Hindlimb muscle (tissue), 1 donor: ENCODE results near the gene SNORC. TPM values are rescaled to one million over a fixed set of nuclear protein-coding genes. Genes with fewer than 3 reads are reported as not detected.
"Not testable (repeated sequence)": the region's sequence is repeated elsewhere in the genome, so short reads cannot be mapped to it uniquely, and the experiment has no call there.

Source experiments
- DNase-seq: peaks from one replicate; pipeline ENCODE4 v3.0.0-alpha.2; 2013
- polyA plus RNA-seq: library from polyadenylated mRNA; unstranded; fragments of 120-200 nt; gene quantifications from one replicate; pipeline ENCODE4 v1.2.1, GENCODE V29; 2013; ENCODE audit not compliant: insufficient read length

SNORC gene
- 1.9 TPM for polyA plus RNA-seq

- no peak for DNase-seq
These were observed at the start of gene SNORC for GRCh38 chr2:232870018-232870765. SNORC (plus strand) TSS chr2:232870264; CDS start chr2:232870342, 78 bp downstream.

GRCh38 chr2:232829988-232830387 lies 40.1 kb upstream of the SNORC start:
- DNase-seq, result no peak

- DNase-seq, result no peak
These were observed 38.6 kb upstream of the SNORC start for GRCh38 chr2:232831496-232831895.

GRCh38 chr2:232833830-232834229 lies 36.2 kb upstream of the SNORC start:
- no peak for DNase-seq

GRCh38 chr2:232835687-232836208 lies 34.3 kb upstream of the SNORC start:
- no peak for DNase-seq

GRCh38 chr2:232836934-232837333 lies 33.1 kb upstream of the SNORC start:
- DNase-seq, result no peak

GRCh38 chr2:232838406-232838874 lies 31.6 kb upstream of the SNORC start:
- no peak for DNase-seq

- peak; percentile 45 for DNase-seq
These were observed 30.5 kb upstream of the SNORC start for GRCh38 chr2:232839411-232840079.

GRCh38 chr2:232842689-232843088 lies 27.4 kb upstream of the SNORC start:
- no peak for DNase-seq

- DNase-seq, result no peak
These were observed 26.2 kb upstream of the SNORC start for GRCh38 chr2:232843834-232844233.

- DNase-seq, result no peak
These were observed 24.0 kb upstream of the SNORC start for GRCh38 chr2:232846055-232846454.

- DNase-seq, result no peak
These were observed 20.0 kb upstream of the SNORC start for GRCh38 chr2:232850039-232850438.

- not testable (repeated sequence) for DNase-seq
These were observed 18.0 kb upstream of the SNORC start for GRCh38 chr2:232852081-232852480.

GRCh38 chr2:232852676-232853075 lies 17.4 kb upstream of the SNORC start:
- DNase-seq, result no peak

GRCh38 chr2:232854082-232854481 lies 16.0 kb upstream of the SNORC start:
- no peak for DNase-seq

GRCh38 chr2:232857158-232857563 lies 12.9 kb upstream of the SNORC start:
- no peak for DNase-seq

- DNase-seq, result no peak
These were observed 10.6 kb upstream of the SNORC start for GRCh38 chr2:232859385-232859916.

- no peak for DNase-seq
These were observed 9.3 kb upstream of the SNORC start for GRCh38 chr2:232860593-232861241.

- DNase-seq, result no peak
These were observed 8.7 kb upstream of the SNORC start for GRCh38 chr2:232861353-232861752.

- DNase-seq, result no peak
These were observed 6.1 kb upstream of the SNORC start for GRCh38 chr2:232863996-232864395.

GRCh38 chr2:232865165-232865564 lies 4.9 kb upstream of the SNORC start:
- DNase-seq, result no peak

GRCh38 chr2:232866104-232866503 lies 4.0 kb upstream of the SNORC start:
- no peak for DNase-seq
